GM23338 (cell line): ENCODE measurements around the gene PCDHGA10. TPM values are rescaled to one million over a fixed set of nuclear protein-coding genes. Genes with fewer than 3 reads are reported as not detected.
"Not testable (repeated sequence)": the region's sequence is repeated elsewhere in the genome, so short reads cannot be mapped to it uniquely, and the experiment has no call there.

ENCODE experiments used
- ATAC-seq: fragments of 200-7000 bp; cut with Tn5 transposase; 3 replicates; pipeline ENCODE4 v1.9.1; 2020
- DNase-seq: peaks from one replicate; pipeline ENCODE4 v3.0.0-alpha.2; 2015; ENCODE audit warnings: low spot score
- H2AFZ ChIP-seq: fragments of 200-600 bp; sonication (generic); 2 replicates; pipeline ENCODE4 v1.8.0; 2016; ENCODE audit warnings: antibody characterized with exemption, mild to moderate bottlenecking, moderate library complexity
- H3F3A ChIP-seq: fragments of 200-600 bp; sonication (generic); replicated peaks from 2 replicates; pipeline ENCODE4 v1.8.0; 2017; ENCODE audit warnings: antibody characterized with exemption, mixed run types, low read depth
- H3K27ac ChIP-seq: fragments of 200-600 bp; sonication (generic); 2 replicates; pipeline ENCODE4 v1.6.1; 2016; ENCODE audit warnings: low read depth
- H3K27me3 ChIP-seq: fragments of 200-600 bp; sonication (generic); 2 replicates; pipeline ENCODE4 v1.8.0; 2016; ENCODE audit warnings: mild to moderate bottlenecking, mixed run types, moderate library complexity; ENCODE audit not compliant: insufficient read depth
- H3K36me3 ChIP-seq: fragments of 200-600 bp; sonication (generic); 2 replicates; pipeline ENCODE4 v1.8.0; 2016; ENCODE audit warnings: mild to moderate bottlenecking; ENCODE audit not compliant: insufficient read depth
- H3K4me1 ChIP-seq: fragments of 200-600 bp; sonication (generic); 2 replicates; pipeline ENCODE4 v1.8.0; 2016; ENCODE audit warnings: mild to moderate bottlenecking, moderate library complexity; ENCODE audit not compliant: insufficient read depth
- H3K4me2 ChIP-seq: fragments of 200-600 bp; sonication (generic); 2 replicates; pipeline ENCODE4 v1.7.1; 2017; ENCODE audit warnings: mixed run types
- H3K4me3 ChIP-seq: fragments of 200-600 bp; sonication (generic); 2 replicates; pipeline ENCODE4 v1.6.1; 2016; ENCODE audit warnings: mixed run types
- H3K79me2 ChIP-seq: fragments of 200-600 bp; sonication (generic); replicated peaks from 2 replicates; pipeline ENCODE4 v1.8.0; 2017; ENCODE audit warnings: mild to moderate bottlenecking; ENCODE audit not compliant: insufficient read depth
- H3K9me2 ChIP-seq: fragments of 200-600 bp; sonication (generic); 2 replicates; pipeline ENCODE4 v1.8.0; 2017; ENCODE audit not compliant: insufficient read depth
- H4K20me1 ChIP-seq: fragments of 200-600 bp; sonication (generic); replicated peaks from 2 replicates; pipeline ENCODE4 v1.8.0; 2017; ENCODE audit warnings: mild to moderate bottlenecking; ENCODE audit not compliant: insufficient read depth
- H3K27ac Mint-ChIP-seq: 2 replicates; pipeline ENCODE4 v1.8.0; 2020; ENCODE audit warnings: inconsistent platforms, mild to moderate bottlenecking, moderate library complexity, mixed read lengths
- H3K27me3 Mint-ChIP-seq: 3 replicates; pipeline ENCODE4 v1.8.0; 2022; ENCODE audit warnings: low read depth, mild to moderate bottlenecking, moderate library complexity, mixed read lengths, inconsistent platforms; ENCODE audit not compliant: insufficient read depth, poor library complexity
- H3K36me3 Mint-ChIP-seq: 3 replicates; pipeline ENCODE4 v1.8.0; 2021; ENCODE audit warnings: low read depth, mild to moderate bottlenecking, inconsistent platforms, moderate library complexity, mixed read lengths
- H3K4me1 Mint-ChIP-seq: 3 replicates; pipeline ENCODE4 v1.8.0; 2020; ENCODE audit warnings: mild to moderate bottlenecking, inconsistent platforms, mixed read lengths
- H3K4me3 Mint-ChIP-seq: 3 replicates; pipeline ENCODE4 v1.8.0; 2021; ENCODE audit warnings: moderate library complexity, mild to moderate bottlenecking, inconsistent platforms, mixed read lengths
- H3K9me3 Mint-ChIP-seq: 3 replicates; pipeline ENCODE4 v1.8.0; 2020; ENCODE audit warnings: moderate library complexity, mild to moderate bottlenecking, inconsistent platforms, mixed read lengths
- CREB1 ChIP-seq: fragments of 250-450 bp; sonication (Bioruptor Pico); IDR thresholded peaks from 2 replicates; pipeline ENCODE4 v1.5.0; 2020; ENCODE audit warnings: low read depth, mild to moderate bottlenecking, moderate library complexity
- EZH2 ChIP-seq: fragments of 200-600 bp; sonication (generic); IDR thresholded peaks from one replicate; pipeline ENCODE4 v1.8.0; 2017; ENCODE audit warnings: antibody characterized with exemption, mild to moderate bottlenecking, low read depth; ENCODE audit not compliant: unreplicated experiment
- EZH2phosphoT487 ChIP-seq: fragments of 200-600 bp; sonication (generic); IDR thresholded peaks from one replicate; pipeline ENCODE4 v1.8.1; 2018; ENCODE audit warnings: antibody characterized with exemption; ENCODE audit not compliant: unreplicated experiment
- JUNB ChIP-seq: IDR thresholded peaks from one replicate; pipeline ENCODE4 v1.6.1; 2016; ENCODE audit warnings: antibody characterized with exemption; ENCODE audit not compliant: unreplicated experiment
- NANOG ChIP-seq: IDR thresholded peaks from 2 replicates; pipeline ENCODE4 v1.6.1; 2016; ENCODE audit warnings: antibody characterized with exemption, borderline replicate concordance
- POLR2AphosphoS5 ChIP-seq: IDR thresholded peaks from 2 replicates; pipeline ENCODE4 v1.6.1; 2016; ENCODE audit warnings: antibody characterized with exemption, low read depth
- STAT1 ChIP-seq: IDR thresholded peaks from one replicate; pipeline ENCODE4 v1.6.1; 2016; ENCODE audit warnings: antibody characterized with exemption; ENCODE audit not compliant: unreplicated experiment
- ZNF114 ChIP-seq: fragments of 250-450 bp; sonication (Bioruptor Pico); IDR thresholded peaks from 2 replicates; pipeline ENCODE4 v1.5.0; 2020; ENCODE audit warnings: mild to moderate bottlenecking, moderate library complexity
- ZNF331 ChIP-seq: fragments of 250-450 bp; sonication (Bioruptor Pico); IDR thresholded peaks from 2 replicates; pipeline ENCODE4 v1.5.0; 2020; ENCODE audit warnings: low read depth, mild to moderate bottlenecking, moderate library complexity
- polyA plus RNA-seq: library from polyadenylated mRNA; unstranded; fragments of >200 nt; fragmentation: Nextera tagmentation; extraction: Ambion mirVana; gene quantifications from 2 replicates; pipeline ENCODE4 v1.2.1, GENCODE V29; 2016
- total RNA-seq: library from RNA; depleted of rRNA; stranded (reverse); fragments of >200 nt; shearing (Covaris generic); gene quantifications from 2 replicates; pipeline ENCODE4 v1.2.3, GENCODE V29; 2014
- TF ChIP-seq, protein P1 (sequence below): fragments of 250-450 bp; sonication (Bioruptor Pico); IDR thresholded peaks from 2 replicates; pipeline ENCODE4 v1.5.0; 2020; ENCODE audit warnings: mild to moderate bottlenecking, moderate library complexity
- TF ChIP-seq, protein P2 (sequence below): IDR thresholded peaks from 2 replicates; pipeline ENCODE4 v1.6.1; 2016; ENCODE audit warnings: antibody characterized with exemption

PCDHGA10 gene
- total and polyA plus RNA-seq, 2 experiments from 2014 or later, result 2.1 to 6.5 TPM

DNA sequence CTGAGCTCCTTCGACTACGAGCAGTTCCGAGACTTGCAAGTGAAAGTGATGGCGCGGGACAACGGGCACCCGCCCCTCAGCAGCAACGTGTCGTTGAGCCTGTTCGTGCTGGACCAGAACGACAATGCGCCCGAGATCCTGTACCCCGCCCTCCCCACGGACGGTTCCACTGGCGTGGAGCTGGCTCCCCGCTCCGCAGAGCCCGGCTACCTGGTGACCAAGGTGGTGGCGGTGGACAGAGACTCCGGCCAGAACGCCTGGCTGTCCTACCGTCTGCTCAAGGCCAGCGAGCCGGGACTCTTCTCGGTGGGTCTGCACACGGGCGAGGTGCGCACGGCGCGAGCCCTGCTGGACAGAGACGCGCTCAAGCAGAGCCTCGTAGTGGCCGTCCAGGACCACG is 19.5 kb downstream of the PCDHGA10 start:
- not testable (repeated sequence) for ATAC-seq, H4K20me1 ChIP-seq, DNase-seq, H3K36me3 ChIP-seq, H3K27me3 ChIP-seq, H2AFZ ChIP-seq, H3K27ac ChIP-seq, H3F3A ChIP-seq, H3K4me2 ChIP-seq, H3K27ac Mint-ChIP-seq, H3K4me3 ChIP-seq, H3K9me2 ChIP-seq, H3K4me3 Mint-ChIP-seq, H3K4me1 Mint-ChIP-seq, H3K27me3 Mint-ChIP-seq, H3K4me1 ChIP-seq, H3K79me2 ChIP-seq
- Mint-ChIP-seq H3K36me3 (peaks cover 58% of the 10 kb centered on the region), H3K9me3 (peaks cover 64% of the 10 kb centered on the region)

DNA sequence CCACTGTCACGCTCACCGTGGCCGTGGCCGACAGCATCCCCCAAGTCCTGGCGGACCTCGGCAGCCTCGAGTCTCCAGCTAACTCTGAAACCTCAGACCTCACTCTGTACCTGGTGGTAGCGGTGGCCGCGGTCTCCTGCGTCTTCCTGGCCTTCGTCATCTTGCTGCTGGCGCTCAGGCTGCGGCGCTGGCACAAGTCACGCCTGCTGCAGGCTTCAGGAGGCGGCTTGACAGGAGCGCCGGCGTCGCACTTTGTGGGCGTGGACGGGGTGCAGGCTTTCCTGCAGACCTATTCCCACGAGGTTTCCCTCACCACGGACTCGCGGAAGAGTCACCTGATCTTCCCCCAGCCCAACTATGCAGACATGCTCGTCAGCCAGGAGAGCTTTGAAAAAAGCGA is 19.9 kb downstream of the PCDHGA10 start:
- not testable (repeated sequence) for H2AFZ ChIP-seq, H3K4me1 Mint-ChIP-seq, H3K4me1 ChIP-seq, H3K27ac ChIP-seq, H4K20me1 ChIP-seq, H3K27me3 Mint-ChIP-seq, H3K79me2 ChIP-seq, DNase-seq, H3K27me3 ChIP-seq, H3K9me2 ChIP-seq, H3K4me3 Mint-ChIP-seq, ATAC-seq, H3K4me2 ChIP-seq, H3K27ac Mint-ChIP-seq, H3F3A ChIP-seq, H3K36me3 ChIP-seq, H3K4me3 ChIP-seq
- Mint-ChIP-seq H3K9me3 (peaks cover 60% of the 10 kb centered on the region), H3K36me3 (peaks cover 54% of the 10 kb centered on the region)

DNA sequence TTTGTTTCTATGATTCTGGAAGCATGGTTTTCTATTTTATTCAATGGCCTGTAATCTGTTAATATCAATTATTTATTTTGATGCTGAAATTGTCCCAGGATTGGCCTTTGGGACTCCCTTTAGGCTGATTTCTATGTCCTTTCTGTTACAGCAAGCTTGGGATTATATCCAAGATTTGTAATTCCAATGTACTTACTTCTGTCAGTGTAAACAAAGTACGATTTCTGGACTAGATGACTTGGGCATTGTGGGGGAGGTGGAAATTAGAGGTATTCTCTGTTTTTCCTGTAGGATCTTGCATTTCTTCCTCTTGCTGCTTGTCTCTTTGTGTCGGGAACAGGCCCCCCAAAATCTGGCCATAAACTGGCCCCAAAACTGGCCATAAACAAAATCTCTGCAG is 21.2 kb downstream of the PCDHGA10 start:
- DNase-seq (no peak), ATAC-seq (no peak)
- Histone ChIP-seq H3F3A (no peaks in the 10 kb centered on the region), H3K4me3 (no peak overlapping the region), H3K4me2 (no peak overlapping the region), H4K20me1 (no peaks in the 10 kb centered on the region), H3K27ac (no peak overlapping the region), H3K27me3 (no peaks in the 10 kb centered on the region), H2AFZ (no peak overlapping the region), H3K79me2 (no peaks in the 10 kb centered on the region), H3K9me2 (no peaks in the 10 kb centered on the region), H3K36me3 (peaks cover 8% of the 10 kb centered on the region; the same call in 1 of the 2 replicates), H3K4me1 (peaks cover 1% of the 10 kb centered on the region; the same call in 1 of the 2 replicates)
- peaks cover 6% of the 10 kb centered on the region for H3K27me3 Mint-ChIP-seq
- no peak overlapping the region for H3K27ac Mint-ChIP-seq
- H3K4me1 Mint-ChIP-seq, result no peaks in the 10 kb centered on the region
- H3K9me3 Mint-ChIP-seq, result peaks cover 48% of the 10 kb centered on the region
- peaks cover 42% of the 10 kb centered on the region for H3K36me3 Mint-ChIP-seq
- no peak overlapping the region for H3K4me3 Mint-ChIP-seq
- TF ChIP-seq JUNB, result no peak
- TF ChIP-seq, protein P1, sequence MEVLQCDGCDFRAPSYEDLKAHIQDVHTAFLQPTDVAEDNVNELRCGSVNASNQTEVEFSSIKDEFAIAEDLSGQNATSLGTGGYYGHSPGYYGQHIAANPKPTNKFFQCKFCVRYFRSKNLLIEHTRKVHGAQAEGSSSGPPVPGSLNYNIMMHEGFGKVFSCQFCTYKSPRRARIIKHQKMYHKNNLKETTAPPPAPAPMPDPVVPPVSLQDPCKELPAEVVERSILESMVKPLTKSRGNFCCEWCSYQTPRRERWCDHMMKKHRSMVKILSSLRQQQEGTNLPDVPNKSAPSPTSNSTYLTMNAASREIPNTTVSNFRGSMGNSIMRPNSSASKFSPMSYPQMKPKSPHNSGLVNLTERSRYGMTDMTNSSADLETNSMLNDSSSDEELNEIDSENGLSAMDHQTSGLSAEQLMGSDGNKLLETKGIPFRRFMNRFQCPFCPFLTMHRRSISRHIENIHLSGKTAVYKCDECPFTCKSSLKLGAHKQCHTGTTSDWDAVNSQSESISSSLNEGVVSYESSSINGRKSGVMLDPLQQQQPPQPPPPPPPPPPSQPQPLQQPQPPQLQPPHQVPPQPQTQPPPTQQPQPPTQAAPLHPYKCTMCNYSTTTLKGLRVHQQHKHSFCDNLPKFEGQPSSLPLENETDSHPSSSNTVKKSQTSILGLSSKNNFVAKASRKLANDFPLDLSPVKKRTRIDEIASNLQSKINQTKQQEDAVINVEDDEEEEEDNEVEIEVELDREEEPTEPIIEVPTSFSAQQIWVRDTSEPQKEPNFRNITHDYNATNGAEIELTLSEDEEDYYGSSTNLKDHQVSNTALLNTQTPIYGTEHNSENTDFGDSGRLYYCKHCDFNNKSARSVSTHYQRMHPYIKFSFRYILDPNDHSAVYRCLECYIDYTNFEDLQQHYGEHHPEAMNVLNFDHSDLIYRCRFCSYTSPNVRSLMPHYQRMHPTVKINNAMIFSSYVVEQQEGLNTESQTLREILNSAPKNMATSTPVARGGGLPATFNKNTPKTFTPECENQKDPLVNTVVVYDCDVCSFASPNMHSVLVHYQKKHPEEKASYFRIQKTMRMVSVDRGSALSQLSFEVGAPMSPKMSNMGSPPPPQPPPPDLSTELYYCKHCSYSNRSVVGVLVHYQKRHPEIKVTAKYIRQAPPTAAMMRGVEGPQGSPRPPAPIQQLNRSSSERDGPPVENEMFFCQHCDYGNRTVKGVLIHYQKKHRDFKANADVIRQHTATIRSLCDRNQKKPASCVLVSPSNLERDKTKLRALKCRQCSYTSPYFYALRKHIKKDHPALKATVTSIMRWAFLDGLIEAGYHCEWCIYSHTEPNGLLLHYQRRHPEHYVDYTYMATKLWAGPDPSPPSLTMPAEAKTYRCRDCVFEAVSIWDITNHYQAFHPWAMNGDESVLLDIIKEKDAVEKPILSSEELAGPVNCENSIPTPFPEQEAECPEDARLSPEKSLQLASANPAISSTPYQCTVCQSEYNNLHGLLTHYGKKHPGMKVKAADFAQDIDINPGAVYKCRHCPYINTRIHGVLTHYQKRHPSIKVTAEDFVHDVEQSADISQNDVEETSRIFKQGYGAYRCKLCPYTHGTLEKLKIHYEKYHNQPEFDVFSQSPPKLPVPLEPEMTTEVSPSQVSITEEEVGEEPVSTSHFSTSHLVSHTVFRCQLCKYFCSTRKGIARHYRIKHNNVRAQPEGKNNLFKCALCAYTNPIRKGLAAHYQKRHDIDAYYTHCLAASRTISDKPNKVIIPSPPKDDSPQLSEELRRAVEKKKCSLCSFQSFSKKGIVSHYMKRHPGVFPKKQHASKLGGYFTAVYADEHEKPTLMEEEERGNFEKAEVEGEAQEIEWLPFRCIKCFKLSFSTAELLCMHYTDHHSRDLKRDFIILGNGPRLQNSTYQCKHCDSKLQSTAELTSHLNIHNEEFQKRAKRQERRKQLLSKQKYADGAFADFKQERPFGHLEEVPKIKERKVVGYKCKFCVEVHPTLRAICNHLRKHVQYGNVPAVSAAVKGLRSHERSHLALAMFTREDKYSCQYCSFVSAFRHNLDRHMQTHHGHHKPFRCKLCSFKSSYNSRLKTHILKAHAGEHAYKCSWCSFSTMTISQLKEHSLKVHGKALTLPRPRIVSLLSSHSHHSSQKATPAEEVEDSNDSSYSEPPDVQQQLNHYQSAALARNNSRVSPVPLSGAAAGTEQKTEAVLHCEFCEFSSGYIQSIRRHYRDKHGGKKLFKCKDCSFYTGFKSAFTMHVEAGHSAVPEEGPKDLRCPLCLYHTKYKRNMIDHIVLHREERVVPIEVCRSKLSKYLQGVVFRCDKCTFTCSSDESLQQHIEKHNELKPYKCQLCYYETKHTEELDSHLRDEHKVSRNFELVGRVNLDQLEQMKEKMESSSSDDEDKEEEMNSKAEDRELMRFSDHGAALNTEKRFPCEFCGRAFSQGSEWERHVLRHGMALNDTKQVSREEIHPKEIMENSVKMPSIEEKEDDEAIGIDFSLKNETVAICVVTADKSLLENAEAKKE (CRISPR knock-in tag), result no peak
- TF ChIP-seq, protein P2, sequence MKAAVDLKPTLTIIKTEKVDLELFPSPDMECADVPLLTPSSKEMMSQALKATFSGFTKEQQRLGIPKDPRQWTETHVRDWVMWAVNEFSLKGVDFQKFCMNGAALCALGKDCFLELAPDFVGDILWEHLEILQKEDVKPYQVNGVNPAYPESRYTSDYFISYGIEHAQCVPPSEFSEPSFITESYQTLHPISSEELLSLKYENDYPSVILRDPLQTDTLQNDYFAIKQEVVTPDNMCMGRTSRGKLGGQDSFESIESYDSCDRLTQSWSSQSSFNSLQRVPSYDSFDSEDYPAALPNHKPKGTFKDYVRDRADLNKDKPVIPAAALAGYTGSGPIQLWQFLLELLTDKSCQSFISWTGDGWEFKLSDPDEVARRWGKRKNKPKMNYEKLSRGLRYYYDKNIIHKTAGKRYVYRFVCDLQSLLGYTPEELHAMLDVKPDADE, result no peak
- no peak for TF ChIP-seq CREB1 (CRISPR knock-in tag)
- no peak for TF ChIP-seq NANOG
- TF ChIP-seq EZH2, result no peak
- TF ChIP-seq ZNF331 (CRISPR knock-in tag), result no peak
- TF ChIP-seq EZH2phosphoT487, result no peak
- no peak for TF ChIP-seq POLR2AphosphoS5
- no peak for TF ChIP-seq ZNF114 (CRISPR knock-in tag)
- no peak for TF ChIP-seq STAT1
